HCT116 (cell line): ENCODE results near the gene MAGIX. TPM values are rescaled to one million over a fixed set of nuclear protein-coding genes. Genes with fewer than 3 reads are reported as not detected.

Experiments
- ATAC-seq: fragments of 200-7000 bp; cut with Tn5 transposase; 2 replicates; pipeline ENCODE4 v1.9.1; 2020; ENCODE audit warnings: mild to moderate bottlenecking, moderate library complexity
- BruUV-seq: library from RNA; stranded (reverse); fragments of 400-500 nt; replicated peaks from 2 replicates; lab custom pipeline; 2021; lab: Mats Ljungman, UMichigan
- CTCF ChIA-PET: fragments of 300-600 bp; sonication (Branson Sonifier 250); formaldehyde crosslinking; loops from one replicate; lab custom pipeline; 2021; ENCODE audit warnings: antibody characterized with exemption; lab: Charles Lee
- POLR2A ChIA-PET: fragments of 300-600, 350-600 bp; sonication (Branson Sonifier 250); formaldehyde crosslinking; loops from one replicate; lab custom pipeline; 2021; ENCODE audit warnings: antibody characterized with exemption; lab: Charles Lee
- RAD21 ChIA-PET, 2 experiments: fragments of 300-600 bp; sonication (Branson Sonifier 250); formaldehyde crosslinking; loops; one replicate each; lab custom pipeline; 2023; ENCODE audit warnings: low total read pairs in 2 of 2; ENCODE audit not compliant: uncharacterized antibody in 2 of 2, unreplicated experiment in 2 of 2, low non-redundant PET in 1 of 2; lab: Charles Lee
- DNase-seq: peaks from one replicate; pipeline ENCODE4 v3.0.0-alpha.2; 2010; ENCODE audit warnings: low read depth, low spot score
- H2AFZ ChIP-seq: fragments of 200-600 bp; shearing (Covaris generic), sonication (generic); 2 replicates; pipeline ENCODE4 v1.6.1; 2017; ENCODE audit warnings: low read depth, mixed run types, mixed read lengths, antibody characterized with exemption, low read length; ENCODE audit not compliant: poor library complexity, severe bottlenecking
- H3K27ac ChIP-seq: 2 replicates; pipeline ENCODE4 v1.5.1; 2012; ENCODE audit warnings: low read depth, low read length
- H3K27me3 ChIP-seq: fragments of 200-600 bp; sonication (generic); 2 replicates; pipeline ENCODE4 v1.6.1; 2016; ENCODE audit warnings: mixed run types, low read length, mixed read lengths; ENCODE audit not compliant: insufficient read depth
- H3K36me3 ChIP-seq, 2 experiments: fragments of 200-500 bp in 1 of 2; fragments of 200-600 bp in 1 of 2; sonication (Bioruptor generic) in 1 of 2; sonication (generic) in 1 of 2; 2 replicates each; pipeline versions ENCODE4 v1.5.1 to v1.6.1; 2014 to 2016; ENCODE audit warnings: low read length in 2 of 2, inconsistent platforms in 1 of 2, mixed read lengths in 1 of 2, mixed run types in 1 of 2; ENCODE audit not compliant: insufficient read depth in 2 of 2, control insufficient read depth in 1 of 2
- H3K4me1 ChIP-seq, 2 experiments: fragments of 200-600 bp in 1 of 2; sonication (generic) in 1 of 2; 2 replicates each; pipeline versions ENCODE4 v1.5.1 to v1.6.1; 2012 to 2017; ENCODE audit warnings: low read length in 2 of 2, inconsistent platforms in 1 of 2, mild to moderate bottlenecking in 1 of 2, mixed read lengths in 1 of 2, mixed run types in 1 of 2, moderate library complexity in 1 of 2; ENCODE audit not compliant: insufficient read depth in 2 of 2, control insufficient read depth in 1 of 2
- H3K4me2 ChIP-seq: fragments of 200-600 bp; sonication (generic); 2 replicates; pipeline ENCODE4 v1.6.1; 2017; ENCODE audit warnings: mixed run types, low read length, mixed read lengths
- H3K4me3 ChIP-seq, 2 experiments: fragments of 200-600 bp in 1 of 2; sonication (generic) in 1 of 2; replicated peaks in 1 of 2; 2 replicates each; pipeline ENCODE4 v1.5.1; 2011 to 2016; ENCODE audit warnings: low read length in 2 of 2, control low read depth in 1 of 2, low read depth in 1 of 2, mild to moderate bottlenecking in 1 of 2, mixed read lengths in 1 of 2, mixed run types in 1 of 2
- H3K79me2 ChIP-seq: fragments of 200-600 bp; sonication (generic); 2 replicates; pipeline ENCODE4 v1.6.1; 2017; ENCODE audit warnings: mild to moderate bottlenecking, mixed run types, low read length, moderate library complexity, mixed read lengths; ENCODE audit not compliant: insufficient read depth
- H3K9ac ChIP-seq: fragments of 200-600 bp; sonication (generic); 2 replicates; pipeline ENCODE4 v1.6.1; 2016; ENCODE audit warnings: low read length, mixed read lengths
- H3K9me2 ChIP-seq: fragments of 200-600 bp; sonication (generic), shearing (Covaris generic); 2 replicates; pipeline ENCODE4 v1.6.1; 2017; ENCODE audit warnings: mixed run types, mild to moderate bottlenecking, moderate library complexity; ENCODE audit not compliant: insufficient read depth
- H3K9me3 ChIP-seq, 2 experiments: fragments of 200-500 bp in 1 of 2; fragments of 200-600 bp in 1 of 2; sonication (Bioruptor generic) in 1 of 2; sonication (generic) in 1 of 2; 2 replicates each; pipeline ENCODE4 v1.6.1; 2014 to 2017; ENCODE audit warnings: low read length in 2 of 2, mixed read lengths in 2 of 2, inconsistent platforms in 1 of 2, low read depth in 1 of 2, mild to moderate bottlenecking in 1 of 2, mixed run types in 1 of 2, moderate library complexity in 1 of 2; ENCODE audit not compliant: control insufficient read depth in 1 of 2, insufficient read depth in 1 of 2
- H4K20me1 ChIP-seq: fragments of 200-600 bp; sonication (generic), shearing (Covaris generic); 2 replicates; pipeline ENCODE4 v1.6.1; 2017; ENCODE audit warnings: mixed run types, mild to moderate bottlenecking, moderate library complexity; ENCODE audit not compliant: insufficient read depth
- POLR2AphosphoS5 ChIP-seq: IDR thresholded peaks from 2 replicates; pipeline ENCODE4 v1.6.1; 2011; ENCODE audit warnings: mild to moderate bottlenecking, low read depth, low read length, moderate library complexity
- SRF ChIP-seq: IDR thresholded peaks from 2 replicates; pipeline ENCODE4 v1.6.1; 2012; ENCODE audit warnings: low read depth
- TCF7L2 ChIP-seq: IDR thresholded peaks from 2 replicates; pipeline ENCODE4 v1.7.0; 2011; ENCODE audit warnings: borderline replicate concordance, inconsistent platforms; ENCODE audit not compliant: insufficient read depth, insufficient read length; ENCODE audit errors: extremely low read depth
- YY1 ChIP-seq: IDR thresholded peaks from 2 replicates; pipeline ENCODE4 v1.6.1; 2011; ENCODE audit warnings: low read length, low read depth, moderate library complexity, mild to moderate bottlenecking; ENCODE audit not compliant: insufficient replicate concordance; ENCODE audit errors: extremely low read depth
- ZFX ChIP-seq: fragments of 450-650 bp; IDR thresholded peaks from 2 replicates; pipeline ENCODE4 v1.6.1; 2017
- ZNF274 ChIP-seq: fragments of 200-500 bp; sonication (Bioruptor generic); IDR thresholded peaks from 2 replicates; pipeline ENCODE4 v1.6.1; 2014; ENCODE audit warnings: mild to moderate bottlenecking, low read depth, low read length, inconsistent platforms
- intact Hi-C: fragments of 100-400 bp; cut with micrococcal nuclease; formaldehyde crosslinking; loops from 2 replicates; pipeline ENCODE4 v1.10.0; 2022
- total RNA-seq: library from RNA; stranded (reverse); gene quantifications from one replicate; pipeline ENCODE4 v1.2.1, GENCODE V29; 2021; ENCODE audit not compliant: unreplicated experiment
- TF ChIP-seq, protein P1 (sequence below): IDR thresholded peaks from 2 replicates; pipeline ENCODE4 v1.6.1; 2012
- TF ChIP-seq, protein P2 (sequence below): IDR thresholded peaks from 2 replicates; pipeline ENCODE4 v1.6.1; 2011; ENCODE audit warnings: mild to moderate bottlenecking, low read length, moderate library complexity; ENCODE audit not compliant: insufficient replicate concordance; ENCODE audit errors: extremely low read depth

MAGIX gene
- total RNA-seq, 1 experiment from 2014 or later: 2.6 TPM

DNA sequence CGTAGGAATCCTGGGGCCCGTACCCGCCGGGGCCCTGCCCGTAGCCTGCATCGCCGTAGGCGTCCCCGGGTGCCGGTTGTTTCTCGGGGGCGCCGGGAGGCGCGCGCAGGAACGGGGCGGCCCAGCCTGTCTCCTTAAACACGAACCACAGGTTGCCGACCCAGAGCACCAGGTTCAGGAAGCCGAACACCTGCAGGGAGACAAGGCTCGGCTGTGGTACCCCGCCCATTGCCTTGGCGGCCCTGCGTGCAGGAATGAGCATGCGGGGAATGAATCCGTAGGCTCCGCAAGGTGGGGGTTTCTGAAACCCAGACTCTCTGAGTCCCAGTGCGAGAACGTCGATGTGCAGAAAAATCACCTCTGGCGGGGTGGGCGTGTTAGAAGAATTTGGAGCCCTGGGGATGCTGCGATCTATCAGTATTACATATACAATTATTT, 29.0 kb downstream of the MAGIX start:
- DNase-seq: no peak
- Histone ChIP-seq H3K9me2 (no peaks in the 10 kb centered on the region), H4K20me1 (no peaks in the 10 kb centered on the region), H3K79me2 (no peaks in the 10 kb centered on the region; the same call in 1 of the 2 replicates), H3K4me2 (peak overlapping the region; percentile 78)
- TSS peak; percentile 76 for BruUV-seq
- TF ChIP-seq, protein P1, sequence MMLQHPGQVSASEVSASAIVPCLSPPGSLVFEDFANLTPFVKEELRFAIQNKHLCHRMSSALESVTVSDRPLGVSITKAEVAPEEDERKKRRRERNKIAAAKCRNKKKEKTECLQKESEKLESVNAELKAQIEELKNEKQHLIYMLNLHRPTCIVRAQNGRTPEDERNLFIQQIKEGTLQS: no peak
- TF ChIP-seq POLR2AphosphoS5 (no peak), ZNF274 (no peak), SRF (no peak), ZFX (peak; percentile 75; the same call in 1 of the 2 replicates), TCF7L2 (no peak), YY1 (no peak)
- TF ChIP-seq, protein P2, sequence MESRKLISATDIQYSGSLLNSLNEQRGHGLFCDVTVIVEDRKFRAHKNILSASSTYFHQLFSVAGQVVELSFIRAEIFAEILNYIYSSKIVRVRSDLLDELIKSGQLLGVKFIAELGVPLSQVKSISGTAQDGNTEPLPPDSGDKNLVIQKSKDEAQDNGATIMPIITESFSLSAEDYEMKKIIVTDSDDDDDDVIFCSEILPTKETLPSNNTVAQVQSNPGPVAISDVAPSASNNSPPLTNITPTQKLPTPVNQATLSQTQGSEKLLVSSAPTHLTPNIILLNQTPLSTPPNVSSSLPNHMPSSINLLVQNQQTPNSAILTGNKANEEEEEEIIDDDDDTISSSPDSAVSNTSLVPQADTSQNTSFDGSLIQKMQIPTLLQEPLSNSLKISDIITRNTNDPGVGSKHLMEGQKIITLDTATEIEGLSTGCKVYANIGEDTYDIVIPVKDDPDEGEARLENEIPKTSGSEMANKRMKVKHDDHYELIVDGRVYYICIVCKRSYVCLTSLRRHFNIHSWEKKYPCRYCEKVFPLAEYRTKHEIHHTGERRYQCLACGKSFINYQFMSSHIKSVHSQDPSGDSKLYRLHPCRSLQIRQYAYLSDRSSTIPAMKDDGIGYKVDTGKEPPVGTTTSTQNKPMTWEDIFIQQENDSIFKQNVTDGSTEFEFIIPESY: no peak
- TF ChIP-seq, all 23 proteins: peak for 1
- CTCF ChIA-PET: interaction anchor here (1.0 to 1.4 kb wide), 3 partner anchors 25 to 562 kb away, joined by 3 to 5 read pairs (median 5); no protein-coding TSS in a partner anchor
- intact Hi-C loops: loop anchor here (1.0 to 10.0 kb wide), 4 partner anchors 9 to 643 kb away; partner anchors contain the start of genes PPP1R3F and SYP
- RAD21 ChIA-PET: no interaction called here
- H2AFZ ChIP-seq: no peak overlapping the region
- H3K4me3 ChIP-seq: peak overlapping the region; percentile 71
- no peaks in the 10 kb centered on the region for H3K36me3 ChIP-seq
- POLR2A ChIA-PET: interaction anchor here (0.9 to 2.5 kb wide), 6 partner anchors 14 to 294 kb away, joined by 3 to 21 read pairs (median 5); partner anchors contain the start of genes PLP2, PQBP1 and TIMM17B
- H3K27me3 ChIP-seq: no peaks in the 10 kb centered on the region
- ATAC-seq: peak; percentile 10
- H3K4me1 ChIP-seq: peaks cover 14 to 32% of the 10 kb centered on the region in 2 experiments
- H3K9me3 ChIP-seq: no peaks in the 10 kb centered on the region
- H3K9ac ChIP-seq: peak overlapping the region; percentile 80
- H3K27ac ChIP-seq: peak overlapping the region; percentile 85
